ENCODE data around the gene PFKFB1. TPM values are rescaled to one million over a fixed set of nuclear protein-coding genes. Genes with fewer than 3 reads are reported as not detected.

Gene PFKFB1
- total RNA-seq, 2 experiments from 2014 or later, result 0.55 to 0.67 TPM

GRCh38 chrX:55008571-55009358 is 14.8 kb upstream of the PFKFB1 start:
- peak; percentile 33 for DNase-seq
- ATAC-seq, result peak; percentile 68
- peaks cover 18% of the 10 kb centered on the region for H3K4me1 Mint-ChIP-seq
- CTCF ChIA-PET, result interaction anchor here (0.7 kb wide), 1 partner anchor 1176 kb away, joined by 4 read pairs; no protein-coding TSS in a partner anchor
- H3K27ac Mint-ChIP-seq, result peak overlapping the region; percentile 24
- H3K9me3 Mint-ChIP-seq (ENCODE audit: low read depth), result no peaks in the 10 kb centered on the region
- H3K4me3 Mint-ChIP-seq, result no peak overlapping the region
- POLR2A ChIA-PET, result interaction anchor here (1.6 kb wide), 1 partner anchor 9 kb away, joined by 9 read pairs; the partner anchor contains the start of gene APEX2
- H3K36me3 Mint-ChIP-seq (ENCODE audit: low read depth), result peaks cover 28% of the 10 kb centered on the region
- intact Hi-C loops (cut with DNase I, micrococcal nuclease), result no loop called here
- no peaks in the 10 kb centered on the region for H3K27me3 Mint-ChIP-seq

- no peak for ATAC-seq
- no peaks in the 10 kb centered on the region for H3K9me3 Mint-ChIP-seq (ENCODE audit: low read depth)
- ChIA-PET CTCF (interaction anchor here (0.6 kb wide), 1 partner anchor 1331 kb away, joined by 5 read pairs; no protein-coding TSS in a partner anchor), POLR2A (no interaction called here)
- no peak overlapping the region for H3K27ac Mint-ChIP-seq
- peaks cover 33% of the 10 kb centered on the region for H3K36me3 Mint-ChIP-seq (ENCODE audit: low read depth)
- no peak for DNase-seq
- intact Hi-C loops (cut with DNase I, micrococcal nuclease), result no loop called here
- H3K27me3 Mint-ChIP-seq, result no peaks in the 10 kb centered on the region
- H3K4me3 Mint-ChIP-seq, result no peak overlapping the region
- H3K4me1 Mint-ChIP-seq, result peaks cover 23% of the 10 kb centered on the region
Measured at GRCh38 chrX:55007656-55008055, 13.7 kb upstream of the PFKFB1 start.

DNA sequence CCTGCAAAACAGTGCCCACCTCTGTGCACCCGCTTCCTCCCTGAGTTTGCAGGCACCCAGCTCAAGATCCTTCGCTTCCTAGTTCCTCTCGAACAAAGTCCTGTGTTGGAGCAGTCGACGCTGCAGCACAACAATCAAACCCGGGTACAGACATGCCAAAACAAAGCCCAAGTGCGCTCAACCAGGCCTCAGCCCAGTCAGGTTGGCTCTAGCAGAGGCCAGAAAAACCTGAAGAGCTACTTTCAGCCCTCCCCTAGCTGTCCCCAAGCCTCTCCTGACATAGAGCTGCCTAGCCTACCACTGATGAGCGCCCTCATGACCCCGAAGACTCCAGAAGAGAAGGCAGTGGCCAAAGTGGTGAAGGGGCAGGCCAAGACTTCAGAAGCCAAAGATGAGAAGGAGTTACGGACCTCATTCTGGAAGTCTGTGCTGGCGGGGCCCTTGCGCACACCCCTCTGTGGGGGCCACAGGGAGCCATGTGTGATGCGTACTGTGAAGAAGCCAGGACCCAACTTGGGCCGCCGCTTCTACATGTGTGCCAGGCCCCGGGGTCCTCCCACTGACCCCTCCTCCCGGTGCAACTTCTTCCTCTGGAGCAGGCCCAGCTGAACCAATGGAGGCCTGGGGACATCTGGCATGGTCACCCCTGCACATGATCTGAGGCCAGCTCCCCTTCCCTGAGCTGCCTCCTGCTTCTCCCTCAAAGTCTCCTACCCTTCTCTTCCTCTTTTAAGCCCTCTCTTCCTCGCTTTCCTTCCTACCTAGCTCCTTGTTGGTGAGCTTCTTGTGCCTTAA is 13.0 kb upstream of the PFKFB1 start:
- no peak overlapping the region for H3K27ac Mint-ChIP-seq
- no peaks in the 10 kb centered on the region for H3K27me3 Mint-ChIP-seq
- POLR2A ChIA-PET, result no interaction called here
- H3K9me3 Mint-ChIP-seq (ENCODE audit: low read depth), result no peaks in the 10 kb centered on the region
- no peak overlapping the region for H3K4me3 Mint-ChIP-seq
- intact Hi-C loops (cut with DNase I, micrococcal nuclease), result no loop called here
- peaks cover 29% of the 10 kb centered on the region for H3K4me1 Mint-ChIP-seq
- ATAC-seq, result no peak
- CTCF ChIA-PET, result interaction anchor here (0.6 kb wide), 1 partner anchor 1330 kb away, joined by 5 read pairs; no protein-coding TSS in a partner anchor
- DNase-seq, result no peak
- peaks cover 39% of the 10 kb centered on the region for H3K36me3 Mint-ChIP-seq (ENCODE audit: low read depth)

- POLR2A ChIA-PET, result no interaction called here
- Mint-ChIP-seq H3K4me1 (peaks cover 36% of the 10 kb centered on the region), H3K36me3 (ENCODE audit: low read depth) (peaks cover 53% of the 10 kb centered on the region), H3K9me3 (ENCODE audit: low read depth) (no peaks in the 10 kb centered on the region), H3K27me3 (no peaks in the 10 kb centered on the region), H3K4me3 (no peak overlapping the region), H3K27ac (no peak overlapping the region)
- ATAC-seq, result no peak
- intact Hi-C loops (cut with DNase I, micrococcal nuclease), result no loop called here
- no peak for DNase-seq
- CTCF ChIA-PET, result no interaction called here
Measured at GRCh38 chrX:55005256-55005655, 11.3 kb upstream of the PFKFB1 start.

- H3K27me3 Mint-ChIP-seq, result no peaks in the 10 kb centered on the region
- POLR2A ChIA-PET, result no interaction called here
Measured at GRCh38 chrX:55004231-55004630, 10.2 kb upstream of the PFKFB1 start.

DNA sequence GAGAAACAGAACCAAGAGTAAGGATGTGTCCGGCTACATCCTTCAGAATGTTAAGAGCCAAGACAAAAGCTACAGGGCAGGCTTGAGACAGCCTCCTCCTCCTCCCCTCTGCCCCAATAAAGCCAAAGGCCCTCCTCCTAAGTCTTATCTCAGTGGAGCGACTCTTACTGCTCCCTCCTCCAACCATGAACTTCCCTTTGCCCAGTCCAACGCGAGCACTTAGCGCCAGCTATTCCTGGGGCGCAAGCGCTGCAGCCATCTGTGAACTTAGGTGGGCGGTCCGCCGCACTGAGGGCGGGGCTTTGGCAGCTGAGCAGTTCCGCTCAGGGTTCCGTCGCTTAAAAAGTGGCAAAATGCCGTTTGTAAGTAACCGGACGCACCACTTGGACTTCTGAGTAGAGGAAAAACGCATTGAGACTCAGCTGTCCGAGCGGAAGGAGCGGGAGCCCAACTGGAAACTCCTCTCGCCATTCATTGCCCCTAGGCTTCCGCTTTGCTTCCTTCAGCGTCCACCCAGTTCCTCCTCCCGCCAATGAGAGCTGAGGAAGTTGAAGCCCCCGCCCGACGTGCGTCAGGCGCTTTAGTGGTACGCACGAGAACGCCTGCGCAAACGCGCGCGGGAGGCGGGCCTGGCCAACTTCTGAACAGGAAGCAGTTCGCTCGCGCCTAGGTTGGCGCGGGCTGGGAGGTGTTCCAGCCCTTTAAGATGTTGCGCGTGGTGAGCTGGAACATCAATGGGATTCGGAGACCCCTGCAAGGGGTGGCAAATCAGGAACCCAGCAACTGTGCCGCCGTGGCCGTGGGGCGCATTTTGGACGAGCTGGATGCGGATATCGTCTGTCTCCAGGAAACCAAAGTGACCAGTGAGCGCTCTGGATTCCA is 6.0 kb upstream of the PFKFB1 start, which contains the start of gene APEX2:
Gene APEX2 (plus strand): TSS at position 647 of the 882 bp plus-strand sequence. CDS start 60 bp downstream, at position 707.
- intact Hi-C loops (cut with DNase I, micrococcal nuclease), result loop anchor here (1.0 to 5.0 kb wide), 9 partner anchors 57 to 955 kb away; partner anchors contain the start of genes GNL3L (in 1 of the 2), PHF8 (in 1 of the 2), TRO (in 1 of the 2) and TSR2 (in 1 of the 2)
- Mint-ChIP-seq H3K9me3 (ENCODE audit: low read depth) (no peaks in the 10 kb centered on the region), H3K36me3 (ENCODE audit: low read depth) (peaks cover 35% of the 10 kb centered on the region)

More at GRCh38 chrX:55004231-55004630, 10.2 kb upstream of the PFKFB1 start:
- DNase-seq (no peak), ATAC-seq (no peak)
- Mint-ChIP-seq H3K27ac (no peak overlapping the region), H3K36me3 (ENCODE audit: low read depth) (peaks cover 53% of the 10 kb centered on the region), H3K9me3 (ENCODE audit: low read depth) (no peaks in the 10 kb centered on the region), H3K4me3 (no peak overlapping the region), H3K4me1 (peaks cover 36% of the 10 kb centered on the region)
- intact Hi-C loops (cut with DNase I, micrococcal nuclease), result loop anchor here in 1 of 2 experiments (5.0 kb wide), 2 partner anchors 82 to 562 kb away; partner anchors contain the start of genes TRO and TSR2
- CTCF ChIA-PET, result no interaction called here

GRCh38 chrX:54995621-54996020 is 1.6 kb upstream of the PFKFB1 start:
- ATAC-seq (no peak), DNase-seq (no peak)
- intact Hi-C loops (cut with DNase I, micrococcal nuclease), result no loop called here
- Mint-ChIP-seq H3K27ac (no peak overlapping the region), H3K36me3 (ENCODE audit: low read depth) (peaks cover 2% of the 10 kb centered on the region), H3K9me3 (ENCODE audit: low read depth) (no peaks in the 10 kb centered on the region), H3K27me3 (no peaks in the 10 kb centered on the region), H3K4me3 (no peak overlapping the region), H3K4me1 (no peaks in the 10 kb centered on the region)
- ChIA-PET CTCF (no interaction called here), POLR2A (interaction anchor here (0.6 kb wide), 1 partner anchor 41 kb away, joined by 3 read pairs; no protein-coding TSS in a partner anchor)

More for the DNA sequence above, 6.0 kb upstream of the PFKFB1 start, which contains the start of gene APEX2:
- peak within 1 kb of the TSS; percentile 94 for H3K27ac Mint-ChIP-seq
- peaks cover 21% of the 10 kb centered on the region for H3K4me1 Mint-ChIP-seq
- ATAC-seq, result peak; percentile 96
- ChIA-PET CTCF (interaction anchor here (0.7 to 1.4 kb wide), 6 partner anchors 57 to 360 kb away, joined by 3 to 4 read pairs (median 3); no protein-coding TSS in a partner anchor), POLR2A (interaction anchor here (0.6 to 2.4 kb wide), 3 partner anchors 9 to 955 kb away, joined by 3 to 9 read pairs (median 3); no protein-coding TSS in a partner anchor)
- DNase-seq, result peak; percentile 92
- peak within 1 kb of the TSS; percentile 94 for H3K4me3 Mint-ChIP-seq
- no peaks in the 10 kb centered on the region for H3K27me3 Mint-ChIP-seq

DNA sequence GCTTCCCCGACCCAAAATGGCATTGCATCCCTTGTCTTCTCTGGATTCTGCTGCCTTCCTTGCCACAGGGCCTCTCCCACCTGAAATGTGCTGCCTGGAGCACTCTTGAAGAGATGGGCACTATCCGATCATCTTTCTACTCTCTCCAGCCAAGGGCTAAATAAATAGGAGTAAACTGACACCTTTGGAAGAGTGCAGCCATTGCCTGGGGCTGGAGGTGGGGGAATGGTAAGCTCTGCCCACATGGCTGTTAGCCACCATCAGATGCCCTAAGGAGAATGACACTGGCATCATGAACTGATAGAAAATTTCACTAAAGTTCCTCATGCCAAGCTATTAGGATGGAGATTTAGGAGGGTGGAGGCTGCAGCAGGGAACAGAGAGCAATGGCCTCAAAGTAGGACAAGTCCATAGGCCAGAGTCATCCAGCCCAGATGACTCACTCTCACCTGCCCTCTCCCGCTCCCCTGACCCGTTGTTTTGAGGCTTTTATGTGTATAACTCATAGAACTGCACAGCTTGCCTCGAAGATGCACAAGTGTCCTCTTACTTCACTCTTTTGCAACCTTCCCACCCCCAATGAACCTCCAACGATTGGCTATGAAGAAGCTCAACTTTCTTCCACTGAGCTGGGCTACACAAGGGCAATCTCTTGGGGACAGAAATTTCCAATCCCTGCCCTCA is 822 bp upstream of the PFKFB1 start:
- CTCF ChIA-PET, result no interaction called here
- H3K4me3 Mint-ChIP-seq, result no peak overlapping the region
- POLR2A ChIA-PET, result no interaction called here
- no peaks in the 10 kb centered on the region for H3K9me3 Mint-ChIP-seq (ENCODE audit: low read depth)
- H3K27ac Mint-ChIP-seq, result no peak overlapping the region
- H3K27me3 Mint-ChIP-seq, result no peaks in the 10 kb centered on the region
- H3K4me1 Mint-ChIP-seq, result no peaks in the 10 kb centered on the region
- intact Hi-C loops (cut with DNase I, micrococcal nuclease), result no loop called here
- DNase-seq, result no peak
- no peaks in the 10 kb centered on the region for H3K36me3 Mint-ChIP-seq (ENCODE audit: low read depth)
- ATAC-seq, result no peak

DNA sequence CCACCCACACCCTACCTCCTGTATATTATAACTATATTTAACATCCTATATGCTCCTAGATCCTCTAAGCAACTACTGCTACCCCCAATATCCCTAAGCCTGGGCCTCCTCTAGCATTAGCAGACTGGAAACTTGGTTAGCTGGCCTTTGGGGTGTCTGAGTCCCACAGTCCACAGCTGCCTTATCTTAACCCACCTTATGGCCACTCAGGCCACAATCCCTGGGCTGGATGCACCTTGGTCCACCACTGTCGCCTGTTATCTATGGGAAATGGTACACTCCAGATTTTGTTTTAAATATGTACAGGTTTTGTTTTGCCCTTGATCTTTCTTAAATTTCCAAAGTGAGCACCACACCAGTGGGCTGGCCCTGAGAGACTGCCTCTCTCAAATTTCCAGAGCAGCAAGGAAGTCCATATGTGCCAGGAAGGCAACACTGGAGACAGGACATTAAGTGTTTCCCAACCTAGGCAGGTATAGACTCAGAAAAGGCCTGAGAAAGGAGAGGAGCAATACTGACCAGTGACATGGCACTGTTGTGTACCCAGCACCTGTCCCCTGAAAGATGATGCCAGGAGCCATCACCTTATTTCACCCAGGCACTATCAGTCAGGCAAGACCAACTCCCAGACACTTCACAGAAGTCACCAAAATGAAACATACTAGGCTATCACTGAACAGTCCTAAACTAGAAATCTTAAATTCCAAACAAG is 921 bp downstream of the PFKFB1 start:
- Mint-ChIP-seq H3K4me1 (no peaks in the 10 kb centered on the region), H3K9me3 (ENCODE audit: low read depth) (no peaks in the 10 kb centered on the region), H3K4me3 (no peak overlapping the region), H3K36me3 (ENCODE audit: low read depth) (no peaks in the 10 kb centered on the region), H3K27ac (no peak overlapping the region), H3K27me3 (no peaks in the 10 kb centered on the region)
- ChIA-PET CTCF (no interaction called here), POLR2A (no interaction called here)
- ATAC-seq, result no peak
- no peak for DNase-seq
- intact Hi-C loops (cut with DNase I, micrococcal nuclease), result no loop called here

DNA sequence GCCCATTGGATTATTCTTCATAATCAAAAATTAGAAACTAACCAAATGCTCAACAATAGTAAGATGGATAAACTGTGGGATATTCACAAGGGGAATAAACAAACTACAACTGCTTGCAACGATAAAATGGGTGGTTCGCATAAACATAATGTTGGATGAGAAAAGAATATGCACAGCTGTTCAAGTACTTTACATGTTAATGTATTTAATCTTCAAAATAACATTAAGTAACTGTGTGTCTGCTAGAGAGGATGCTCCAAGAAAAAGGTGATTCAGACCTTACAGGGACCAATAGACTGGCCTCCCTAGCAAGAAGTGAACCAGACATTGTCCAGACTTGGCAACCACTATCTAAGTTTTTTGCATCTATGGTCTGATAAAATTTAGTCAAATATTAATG is 2.3 kb downstream of the PFKFB1 start:
- ChIA-PET POLR2A (no interaction called here), CTCF (no interaction called here)
- H3K27me3 Mint-ChIP-seq, result no peaks in the 10 kb centered on the region
- intact Hi-C loops (cut with DNase I, micrococcal nuclease), result no loop called here
- DNase-seq (no peak), ATAC-seq (no peak)
- H3K4me1 Mint-ChIP-seq, result no peaks in the 10 kb centered on the region
- H3K27ac Mint-ChIP-seq, result no peak overlapping the region
- no peaks in the 10 kb centered on the region for H3K9me3 Mint-ChIP-seq (ENCODE audit: low read depth)
- no peaks in the 10 kb centered on the region for H3K36me3 Mint-ChIP-seq (ENCODE audit: low read depth)
- no peak overlapping the region for H3K4me3 Mint-ChIP-seq

All from activated CD4-positive, alpha-beta T cell treated with anti-CD3 and anti-CD28 coated beads for 36 hours (primary cell).